Amniotic stem cell (primary cell): ENCODE results near the gene MYBL2.
A peak's percentile ranks its signal among the peaks of the same experiment; 100 is the strongest.
"Not testable (repeated sequence)": the region's sequence is repeated elsewhere in the genome, so short reads cannot be mapped to it uniquely, and the experiment has no call there.

Source experiments
- DNase-seq: peaks from one replicate; lab custom pipeline; 2025; lab: John Stamatoyannopoulos, UW

The MYBL2 gene

GRCh38 chr20:43666376-43667328 lies at the start of gene MYBL2:
Gene MYBL2 (plus strand): TSS chr20:43667114. CDS start chr20:43667284, 170 bp downstream.
- DNase-seq, result peak; percentile 19

GRCh38 chr20:43631598-43631997 lies 35.3 kb upstream of the MYBL2 start:
- no peak for DNase-seq

GRCh38 chr20:43636429-43636828 lies 30.5 kb upstream of the MYBL2 start:
- no peak for DNase-seq

DNA sequence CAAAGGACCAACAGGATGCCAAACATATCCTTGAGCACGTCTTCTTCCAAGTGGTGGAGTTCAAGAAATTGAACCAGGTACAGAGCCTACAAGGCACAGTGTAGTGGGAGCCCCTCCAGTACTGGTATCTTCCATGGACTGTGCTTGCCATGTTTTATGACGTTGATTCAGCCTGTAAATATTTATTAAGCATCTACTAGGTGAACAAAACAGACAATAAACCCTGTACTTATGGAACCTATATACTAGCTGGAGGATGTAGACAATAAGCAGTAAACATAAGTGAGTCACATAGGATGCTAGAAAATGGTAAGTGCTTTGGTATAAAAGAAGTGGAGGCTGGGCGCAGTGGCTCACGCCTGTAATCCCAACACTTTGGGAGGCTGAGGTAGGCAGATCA lies 24.4 kb upstream of the MYBL2 start:
- no peak for DNase-seq

DNA sequence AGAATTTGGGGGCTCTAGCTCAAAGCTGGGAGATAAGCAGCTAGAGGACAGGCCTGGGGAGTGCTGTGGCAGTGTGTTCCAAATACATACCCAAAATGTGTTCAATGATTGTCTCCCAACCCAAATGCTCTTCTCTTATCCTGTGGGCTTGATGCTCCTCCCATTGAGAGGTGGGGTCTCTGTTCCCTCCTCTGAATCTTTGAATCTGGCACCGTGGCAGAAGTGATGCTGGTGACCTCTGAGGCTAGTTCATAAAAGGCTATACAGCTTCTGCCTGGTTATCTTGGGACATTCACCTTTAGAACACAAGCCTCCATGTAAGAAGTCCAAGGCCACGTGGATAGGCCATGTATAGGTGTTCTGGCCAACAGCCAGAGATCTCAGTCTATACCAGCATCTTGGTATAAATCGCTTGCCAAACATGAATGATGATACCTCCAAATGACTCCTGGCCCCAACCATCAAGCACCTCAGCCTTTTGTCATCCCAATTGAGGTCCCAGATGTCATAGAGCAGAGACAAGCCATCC lies 15.9 kb upstream of the MYBL2 start:
- no peak for DNase-seq

DNA sequence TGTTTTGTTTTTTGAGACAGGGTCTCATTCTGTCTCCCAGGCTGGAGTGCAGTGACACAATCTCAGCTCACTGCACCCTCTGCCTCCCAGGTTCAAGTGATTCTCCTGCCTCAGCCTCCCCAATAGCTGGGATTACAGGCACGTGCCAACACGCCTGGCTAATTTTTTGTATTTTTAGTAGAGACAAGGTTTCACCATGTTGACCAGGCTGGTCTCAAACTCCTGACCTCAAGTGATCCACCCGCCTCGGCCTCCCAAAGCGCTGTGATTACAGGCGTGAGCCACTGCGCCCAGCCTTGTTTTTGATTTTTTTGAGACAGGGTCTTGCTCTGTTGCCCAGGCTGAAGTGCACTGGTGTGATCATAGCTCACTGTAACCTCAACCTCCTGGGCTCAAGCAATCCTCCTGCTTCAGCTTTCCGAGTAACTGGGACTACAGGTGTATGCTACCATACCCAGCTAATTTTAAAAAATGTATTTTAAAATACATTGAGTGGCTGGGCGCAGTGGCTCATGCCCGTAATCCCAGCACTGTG lies 15.2 kb upstream of the MYBL2 start:
- DNase-seq, result not testable (repeated sequence)

DNA sequence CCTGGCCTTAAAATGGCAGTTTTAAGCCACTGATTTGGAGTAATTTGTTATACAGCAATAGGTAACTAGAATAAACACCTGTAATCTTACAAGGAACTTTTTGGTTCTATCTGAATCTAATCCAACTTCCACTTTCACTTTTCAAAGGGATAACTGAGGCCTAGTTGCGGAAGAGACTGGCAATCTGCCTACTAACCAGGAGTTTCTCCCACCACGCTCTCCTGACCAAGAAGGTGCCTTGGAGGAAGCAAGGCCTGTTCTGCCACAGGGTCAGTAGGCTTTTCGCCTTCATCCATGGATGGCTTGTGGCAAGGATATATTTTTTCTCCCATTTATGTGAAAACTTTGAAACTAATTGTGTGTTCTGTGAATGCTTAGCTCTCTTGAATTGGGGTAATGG lies 12.9 kb upstream of the MYBL2 start:
- DNase-seq, result no peak

DNA sequence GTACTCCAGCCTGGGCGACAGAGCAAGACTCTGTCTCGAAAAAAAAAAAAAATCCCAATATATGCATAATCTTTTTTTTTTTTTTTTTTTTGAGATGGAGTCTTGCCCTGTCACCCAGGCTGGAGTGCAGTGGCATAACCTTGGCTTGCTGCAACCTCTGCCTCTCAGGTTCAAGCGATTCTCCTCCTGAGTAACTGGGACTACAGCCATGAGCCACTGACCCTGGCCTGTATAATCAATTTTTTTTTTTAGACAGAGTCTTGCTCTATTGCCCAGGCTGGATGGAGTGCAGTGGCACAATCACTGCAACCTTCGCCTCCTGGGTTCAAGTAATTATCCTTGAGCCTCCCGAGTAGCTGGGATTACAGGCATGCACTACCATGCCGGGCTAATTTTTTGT lies 11.7 kb upstream of the MYBL2 start:
- DNase-seq, result not testable (repeated sequence)

DNA sequence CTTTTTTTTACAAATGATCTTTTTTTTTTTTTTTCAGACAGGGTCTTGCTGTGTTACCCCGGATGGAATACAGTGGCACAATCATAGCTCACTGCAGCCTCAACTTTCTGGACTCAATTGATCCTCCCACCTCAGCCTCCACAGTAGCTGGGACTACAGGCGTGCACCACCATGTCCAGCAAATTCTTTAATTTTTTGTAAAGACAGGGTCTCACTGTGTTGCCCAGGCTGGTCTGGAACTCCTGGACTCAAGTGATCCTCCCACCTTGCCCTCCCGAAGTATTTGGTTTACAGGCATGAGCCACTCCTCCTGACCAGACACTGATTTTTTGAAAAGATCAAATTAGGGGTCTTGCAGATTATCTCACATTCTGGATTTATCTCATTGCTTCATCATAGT lies 11.0 kb upstream of the MYBL2 start:
- no peak for DNase-seq

DNA sequence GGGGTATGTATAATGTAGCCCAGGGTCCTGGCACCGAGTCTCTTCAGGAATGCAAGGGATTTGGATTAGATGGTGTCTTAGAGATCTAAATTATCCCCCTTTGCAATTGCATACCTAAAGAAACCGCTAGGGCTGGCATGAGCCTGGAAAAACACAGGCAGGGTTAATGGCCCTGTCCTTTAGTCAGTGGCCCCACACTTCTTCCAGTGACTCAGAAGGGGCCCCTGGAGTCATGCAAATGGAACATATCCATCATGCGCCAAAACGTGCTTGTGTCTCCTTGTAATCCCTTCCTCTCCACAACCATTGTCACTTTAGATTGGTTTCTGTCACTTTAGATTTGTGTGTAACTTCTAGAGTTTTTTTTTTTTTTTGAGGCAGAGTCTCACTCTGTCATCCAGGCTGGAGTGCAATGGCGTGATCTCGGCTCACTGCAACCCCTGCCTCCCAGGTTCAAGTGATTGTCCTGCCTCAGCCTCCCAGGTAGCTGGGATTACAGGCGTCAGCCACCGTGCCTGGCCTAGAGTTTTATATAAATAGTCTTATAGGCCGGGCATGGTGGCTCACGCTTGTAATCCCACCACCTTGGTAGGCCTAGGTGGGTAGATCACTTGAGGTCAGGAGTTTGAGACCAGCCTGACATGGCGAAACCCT lies 8.7 kb upstream of the MYBL2 start:
- peak; percentile 3 for DNase-seq

DNA sequence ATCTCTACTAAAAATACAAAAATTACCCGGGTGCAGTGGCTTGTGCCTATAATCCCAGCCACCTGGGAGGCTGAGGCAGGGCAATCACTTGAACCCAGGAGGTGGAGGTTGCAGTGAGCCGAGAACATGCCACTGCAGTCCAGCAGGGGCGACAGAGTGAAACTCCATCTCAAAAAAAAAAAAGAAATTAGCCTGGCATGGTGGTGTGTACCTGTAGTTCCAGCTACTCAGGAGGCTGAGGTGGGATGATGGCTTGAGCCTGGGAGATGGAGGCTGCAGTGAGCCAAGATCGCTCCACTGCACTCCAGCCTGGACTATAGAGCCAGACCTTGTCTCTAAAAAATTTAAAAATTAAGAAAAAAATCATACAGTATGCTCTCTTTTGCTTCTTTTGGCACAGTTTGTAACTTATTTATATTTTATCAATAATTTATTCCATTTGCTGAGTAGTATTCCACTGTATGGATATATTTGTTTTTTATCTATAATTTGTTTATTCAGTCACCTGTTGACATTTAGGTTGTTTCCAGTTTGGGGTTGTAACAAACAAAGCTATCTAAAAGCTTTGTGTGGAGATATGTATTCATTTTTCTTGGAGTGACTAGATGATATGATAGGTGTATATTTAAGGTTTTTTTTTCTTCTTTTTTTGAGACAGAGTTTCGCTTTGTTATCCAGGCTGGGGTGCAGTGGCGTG lies 8.0 kb upstream of the MYBL2 start:
- DNase-seq, result no peak

- DNase-seq, result no peak
Observed at GRCh38 chr20:43662943-43663655, 3.8 kb upstream of the MYBL2 start.

GRCh38 chr20:43665466-43666176 lies 1.3 kb upstream of the MYBL2 start:
- DNase-seq, result no peak

- no peak for DNase-seq
Observed at GRCh38 chr20:43667341-43668132, 623 bp downstream of the MYBL2 start.

GRCh38 chr20:43669332-43669731 lies 2.4 kb downstream of the MYBL2 start:
- no peak for DNase-seq

- DNase-seq, result no peak
Observed at GRCh38 chr20:43670423-43670822, 3.5 kb downstream of the MYBL2 start.

- no peak for DNase-seq
Observed at GRCh38 chr20:43676368-43676767, 9.5 kb downstream of the MYBL2 start.

- DNase-seq, result no peak
Observed at GRCh38 chr20:43680981-43681380, 14.1 kb downstream of the MYBL2 start.

- DNase-seq, result no peak
Observed at GRCh38 chr20:43681468-43681942, 14.6 kb downstream of the MYBL2 start.

DNA sequence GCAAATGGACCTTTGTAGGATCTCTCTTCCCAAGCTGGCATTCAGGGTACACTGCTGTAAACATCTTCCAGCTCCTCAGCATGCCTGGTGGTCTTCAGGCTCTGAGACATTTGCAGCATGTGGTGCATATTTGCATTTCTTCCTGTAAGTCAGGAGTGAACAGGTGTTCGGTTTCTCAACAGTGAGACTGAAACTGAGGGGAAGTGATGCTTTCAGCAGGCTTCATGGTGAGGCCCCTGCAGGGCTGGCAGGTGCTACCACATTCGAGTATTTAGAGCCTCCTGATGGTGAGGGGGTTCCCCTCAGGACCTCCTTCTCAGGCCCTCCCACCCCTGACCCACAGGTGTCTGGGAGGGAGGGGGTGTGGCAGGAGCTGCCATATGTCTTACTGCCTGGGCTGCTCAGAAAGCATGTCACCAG lies 15.1 kb downstream of the MYBL2 start:
- no peak for DNase-seq
